A673 (cell line): ENCODE data around the gene PRSS56.

Experiments
- CTCF ChIP-seq: fragments of 300-800, 200-600 bp; sonication (generic); conservative IDR thresholded peaks from 2 replicates; pipeline ENCODE4 v1.5.1; 2017; ENCODE audit warnings: low read depth, mild to moderate bottlenecking, antibody characterized with exemption, low read length, moderate library complexity, mixed read lengths
- EZH2 ChIP-seq: fragments of 200-600 bp; sonication (generic); IDR thresholded peaks from 2 replicates; pipeline ENCODE4 v1.6.1; 2017; ENCODE audit warnings: borderline replicate concordance, low read depth, mild to moderate bottlenecking, mixed read lengths, antibody characterized with exemption, low read length; ENCODE audit not compliant: poor library complexity, severe bottlenecking

GRCh38 chr2:232547991-232548390 is 27.8 kb downstream of the PRSS56 start:
- TF ChIP-seq CTCF (no peak), EZH2 (no peak)
